ENCODE measurements around the gene HYAL2. TPM values are rescaled to one million over a fixed set of nuclear protein-coding genes. Genes with fewer than 3 reads are reported as not detected.

HYAL2 gene
- total and polyA plus RNA-seq, 2 of the 8 experiments (the other 6 are each of a cell fraction or from before 2014, with no cell fraction given), result 51.9 to 176 TPM

DNA sequence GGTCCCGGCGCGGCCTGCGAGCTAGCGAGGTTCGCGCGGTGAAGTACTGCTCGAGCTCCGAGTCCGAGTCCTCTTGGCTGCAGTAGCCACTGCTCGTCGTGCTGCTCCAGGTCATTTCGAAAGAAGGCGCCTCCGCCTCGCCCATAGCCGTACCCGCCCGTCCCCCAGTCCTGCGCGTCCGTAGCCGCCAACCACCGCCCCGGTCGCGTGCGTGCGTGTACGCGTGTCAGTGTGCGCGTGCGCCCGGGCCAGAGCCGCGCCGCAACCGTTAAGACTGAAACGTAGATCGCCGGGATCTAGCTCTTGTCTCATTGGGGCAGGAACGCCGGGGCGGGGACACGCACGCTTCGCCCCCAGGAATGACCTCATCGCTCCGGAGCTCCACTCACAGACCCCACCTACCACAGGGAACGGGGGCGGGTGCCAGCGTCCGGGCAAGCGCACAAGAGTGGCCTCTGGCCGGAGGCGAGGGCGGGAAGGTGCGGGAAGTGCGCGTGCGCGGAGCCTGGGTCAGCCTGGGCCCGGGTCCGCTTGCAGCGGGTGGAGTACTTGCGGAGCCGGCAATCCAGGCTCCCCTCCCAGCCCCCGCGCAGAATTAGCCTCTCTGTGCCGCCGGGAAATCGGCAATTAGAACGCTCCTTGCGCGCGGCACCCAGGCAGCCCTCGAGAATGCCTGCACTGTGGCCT is 14.8 kb upstream of the HYAL2 start (continued):
- TF ChIP-seq EP300 (IDR thresholded peaks at IDR 0.05; ENCODE audit: borderline replicate concordance in 1 of 2, low read depth in 2 of 2, low read length in 2 of 2) (no peak), SIN3A (conservative IDR thresholded peaks at IDR 0.05 in 1 of 2, IDR thresholded peaks at IDR 0.05 in 1 of 2; ENCODE audit: low read depth in 1 of 2, low read length in 2 of 2) (0 out of 4 replicates have a peak, but pooled peaks of 1 of the 2 experiments have one; percentile 51), SUZ12 (IDR thresholded peaks at IDR 0.05; ENCODE audit: low read length) (peak; percentile 36; the same call in 1 of the 2 replicates), KDM5A (IDR thresholded peaks at IDR 0.05; ENCODE audit: low read length) (no peak), SIRT6 (IDR thresholded peaks at IDR 0.05; ENCODE audit: low read length) (no peak), CHD1 (IDR thresholded peaks at IDR 0.05; ENCODE audit: low read depth, low read length) (no peak), TEAD4 (IDR thresholded peaks at IDR 0.05; ENCODE audit: low read depth, low read length) (0 out of 2 replicates have a peak, but pooled peaks have one; percentile 5), ZNF274 (IDR thresholded peaks at IDR 0.05; ENCODE audit: borderline replicate concordance, extremely low read depth, low read length) (no peak), CBX5 (IDR thresholded peaks at IDR 0.05; ENCODE audit: low read depth, low read length) (no peak), GTF2F1 (IDR thresholded peaks at IDR 0.05; ENCODE audit: borderline replicate concordance, low read depth, low read length) (0 out of 2 replicates have a peak, but pooled peaks have one; percentile 19), BCL11A (IDR thresholded peaks at IDR 0.05; ENCODE audit: low read depth in 2 of 2, low read length in 2 of 2) (no peak), TCF12 (IDR thresholded peaks at IDR 0.05; ENCODE audit: low read depth, low read length) (no peak), JUND (IDR thresholded peaks at IDR 0.05; ENCODE audit: low read length) (peak; percentile 91), CEBPB (IDR thresholded peaks at IDR 0.05; ENCODE audit: low read depth, low read length) (no peak), POLR2AphosphoS5 (IDR thresholded peaks at IDR 0.05; ENCODE audit: low read depth, low read length) (peak; percentile 75; the same call in 1 of the 2 replicates), SRF (IDR thresholded peaks at IDR 0.05; ENCODE audit: low read depth, low read length) (no peak), JUN (IDR thresholded peaks at IDR 0.05; ENCODE audit: low read depth, low read length) (peak; percentile 58; the same call in 1 of the 2 replicates), RBBP5 (IDR thresholded peaks at IDR 0.05; ENCODE audit: borderline replicate concordance, low read depth, low read length) (peak; percentile 76; the same call in 1 of the 2 replicates), SP1 (IDR thresholded peaks at IDR 0.05; ENCODE audit: low read depth, low read length) (no peak), MAFK (IDR thresholded peaks at IDR 0.05; ENCODE audit: low read depth, low read length) (no peak), BACH1 (IDR thresholded peaks at IDR 0.05; ENCODE audit: low read length) (peak; percentile 70), SAP30 (IDR thresholded peaks at IDR 0.05; ENCODE audit: insufficient read depth, insufficient replicate concordance, low read length) (no peak)
- TF ChIP-seq, protein P1, sequence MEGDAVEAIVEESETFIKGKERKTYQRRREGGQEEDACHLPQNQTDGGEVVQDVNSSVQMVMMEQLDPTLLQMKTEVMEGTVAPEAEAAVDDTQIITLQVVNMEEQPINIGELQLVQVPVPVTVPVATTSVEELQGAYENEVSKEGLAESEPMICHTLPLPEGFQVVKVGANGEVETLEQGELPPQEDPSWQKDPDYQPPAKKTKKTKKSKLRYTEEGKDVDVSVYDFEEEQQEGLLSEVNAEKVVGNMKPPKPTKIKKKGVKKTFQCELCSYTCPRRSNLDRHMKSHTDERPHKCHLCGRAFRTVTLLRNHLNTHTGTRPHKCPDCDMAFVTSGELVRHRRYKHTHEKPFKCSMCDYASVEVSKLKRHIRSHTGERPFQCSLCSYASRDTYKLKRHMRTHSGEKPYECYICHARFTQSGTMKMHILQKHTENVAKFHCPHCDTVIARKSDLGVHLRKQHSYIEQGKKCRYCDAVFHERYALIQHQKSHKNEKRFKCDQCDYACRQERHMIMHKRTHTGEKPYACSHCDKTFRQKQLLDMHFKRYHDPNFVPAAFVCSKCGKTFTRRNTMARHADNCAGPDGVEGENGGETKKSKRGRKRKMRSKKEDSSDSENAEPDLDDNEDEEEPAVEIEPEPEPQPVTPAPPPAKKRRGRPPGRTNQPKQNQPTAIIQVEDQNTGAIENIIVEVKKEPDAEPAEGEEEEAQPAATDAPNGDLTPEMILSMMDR (IDR thresholded peaks at IDR 0.05; ENCODE audit: control extremely low read depth in 1 of 3, insufficient read depth in 1 of 3, low read depth in 1 of 3, low read length in 3 of 3), result no peak
